Testis (tissue), 2 donors: Measurements from ENCODE around the gene ACAA1.

ENCODE experiments used
- CTCF ChIP-seq, 3 experiments: fragments of 450-650 bp in 2 of 3; fragments of 200-600 bp in 1 of 3; sonication (generic) in 1 of 3; IDR thresholded peaks; one replicate each; pipeline ENCODE4 v1.5.1; 2016 to 2019; ENCODE audit warnings: antibody characterized with exemption in 3 of 3, mild to moderate bottlenecking in 2 of 3, moderate library complexity in 1 of 3
- POLR2A ChIP-seq: fragments of 450-650 bp; IDR thresholded peaks from one replicate; pipeline ENCODE4 v1.6.1; 2017; ENCODE audit warnings: antibody characterized with exemption, mild to moderate bottlenecking, moderate library complexity

GRCh38 chr3:38165722-38166387 lies 28.9 kb upstream of the ACAA1 start:
- TF ChIP-seq POLR2A (no peak), CTCF (IDR thresholded peaks at IDR 0.05) (no peak)
